A549 treated with ZK216348 at 1 μM for 4 hours (cell line): ENCODE results near the gene FLNA. TPM values are rescaled to one million over a fixed set of nuclear protein-coding genes. Genes with fewer than 3 reads are reported as not detected.

Source experiments
- total RNA-seq: library from RNA; stranded (reverse); fragments of 200-300 nt; extraction: Qiagen RNA extraction; gene quantifications from 5 replicates; pipeline ENCODE4 v1.2.3, GENCODE V29; 2022; ENCODE audit warnings: low read depth

The FLNA gene, protein sequence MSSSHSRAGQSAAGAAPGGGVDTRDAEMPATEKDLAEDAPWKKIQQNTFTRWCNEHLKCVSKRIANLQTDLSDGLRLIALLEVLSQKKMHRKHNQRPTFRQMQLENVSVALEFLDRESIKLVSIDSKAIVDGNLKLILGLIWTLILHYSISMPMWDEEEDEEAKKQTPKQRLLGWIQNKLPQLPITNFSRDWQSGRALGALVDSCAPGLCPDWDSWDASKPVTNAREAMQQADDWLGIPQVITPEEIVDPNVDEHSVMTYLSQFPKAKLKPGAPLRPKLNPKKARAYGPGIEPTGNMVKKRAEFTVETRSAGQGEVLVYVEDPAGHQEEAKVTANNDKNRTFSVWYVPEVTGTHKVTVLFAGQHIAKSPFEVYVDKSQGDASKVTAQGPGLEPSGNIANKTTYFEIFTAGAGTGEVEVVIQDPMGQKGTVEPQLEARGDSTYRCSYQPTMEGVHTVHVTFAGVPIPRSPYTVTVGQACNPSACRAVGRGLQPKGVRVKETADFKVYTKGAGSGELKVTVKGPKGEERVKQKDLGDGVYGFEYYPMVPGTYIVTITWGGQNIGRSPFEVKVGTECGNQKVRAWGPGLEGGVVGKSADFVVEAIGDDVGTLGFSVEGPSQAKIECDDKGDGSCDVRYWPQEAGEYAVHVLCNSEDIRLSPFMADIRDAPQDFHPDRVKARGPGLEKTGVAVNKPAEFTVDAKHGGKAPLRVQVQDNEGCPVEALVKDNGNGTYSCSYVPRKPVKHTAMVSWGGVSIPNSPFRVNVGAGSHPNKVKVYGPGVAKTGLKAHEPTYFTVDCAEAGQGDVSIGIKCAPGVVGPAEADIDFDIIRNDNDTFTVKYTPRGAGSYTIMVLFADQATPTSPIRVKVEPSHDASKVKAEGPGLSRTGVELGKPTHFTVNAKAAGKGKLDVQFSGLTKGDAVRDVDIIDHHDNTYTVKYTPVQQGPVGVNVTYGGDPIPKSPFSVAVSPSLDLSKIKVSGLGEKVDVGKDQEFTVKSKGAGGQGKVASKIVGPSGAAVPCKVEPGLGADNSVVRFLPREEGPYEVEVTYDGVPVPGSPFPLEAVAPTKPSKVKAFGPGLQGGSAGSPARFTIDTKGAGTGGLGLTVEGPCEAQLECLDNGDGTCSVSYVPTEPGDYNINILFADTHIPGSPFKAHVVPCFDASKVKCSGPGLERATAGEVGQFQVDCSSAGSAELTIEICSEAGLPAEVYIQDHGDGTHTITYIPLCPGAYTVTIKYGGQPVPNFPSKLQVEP (N-terminal part only)
- total RNA-seq, result 1,086 to 1,787 TPM (median 1,647 TPM) in 5 replicates

GRCh38 chrX:154374313-154375155 is at the start of gene FLNA:
FLNA (minus strand) TSS chrX:154374634; CDS start chrX:154371245, 3,389 bp downstream.

GRCh38 chrX:154409222-154409871 is 34.9 kb upstream of the FLNA start, which contains the start of gene DNASE1L1:
DNASE1L1 (minus strand) TSS chrX:154409254; CDS start chrX:154405568, 3,686 bp downstream.

DNA sequence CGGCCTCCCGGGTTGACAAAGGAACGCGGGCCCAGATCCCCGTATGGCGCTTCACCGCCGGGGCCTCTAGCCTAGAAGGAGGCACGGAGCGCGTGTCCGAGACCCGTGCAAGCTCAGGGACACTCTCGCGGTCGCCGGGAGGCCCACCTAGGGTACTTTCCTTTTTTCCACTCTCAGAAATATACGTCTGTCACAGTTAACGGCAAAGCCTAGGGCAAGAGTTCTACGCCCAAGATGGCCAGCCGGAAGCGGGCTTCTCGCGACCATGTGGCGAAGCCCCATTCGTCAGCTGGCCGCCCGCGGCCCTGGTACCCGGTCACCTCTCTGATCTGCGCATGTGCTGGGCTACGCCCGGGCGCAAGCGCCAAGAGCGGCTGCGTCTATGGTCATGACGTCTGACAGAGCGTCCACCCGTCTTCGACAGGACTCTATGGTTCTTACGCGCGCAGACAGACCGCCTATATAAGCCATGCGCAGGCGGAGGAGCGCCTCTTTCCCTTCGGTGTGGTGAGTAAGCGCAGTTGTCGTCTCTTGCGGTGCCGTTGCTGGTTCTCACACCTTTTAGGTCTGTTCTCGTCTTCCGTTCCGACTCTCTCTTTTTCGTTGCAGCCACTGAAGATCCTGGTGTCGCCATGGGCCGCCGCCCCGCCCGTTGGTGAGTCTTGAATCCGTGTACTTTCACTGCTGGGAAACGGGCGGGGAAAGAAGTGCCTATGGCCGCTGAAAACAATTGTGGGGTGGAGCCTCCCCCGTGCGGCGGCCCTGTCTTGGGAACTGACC is 23.6 kb upstream of the FLNA start, which contains the start of gene RPL10:
TSS of gene RPL10 (plus strand) at position 490 of the 780 bp plus-strand sequence. CDS start at position 633, 143 bp downstream.

GRCh38 chrX:154378799-154379568 is 4.5 kb upstream of the FLNA start, which contains the start of gene EMD:
EMD (plus strand) TSS chrX:154379295; CDS start chrX:154379485, 190 bp downstream.

Other genes starting within 250 kb of the FLNA start
- not detected in 5 replicates for gene OPN1LW, start 230.4 kb downstream of the FLNA start, total RNA-seq
- not detected in 5 replicates for gene OPN1MW, start 192.0 kb downstream of the FLNA start, total RNA-seq
- gene OPN1MW2, start 154.9 kb downstream of the FLNA start, total RNA-seq, result not detected in 5 replicates
- not detected in 5 replicates for gene OPN1MW3, start 117.1 kb downstream of the FLNA start, total RNA-seq
- gene TEX28, start 79.5 kb downstream of the FLNA start, total RNA-seq, result not detected in 5 replicates
- not detected in 5 replicates for gene TKTL1, start 78.8 kb downstream of the FLNA start, total RNA-seq
- 129 to 165 TPM (median 156 TPM) in 5 replicates for gene EMD, start 4.7 kb upstream of the FLNA start, total RNA-seq
- 4,540 to 5,428 TPM (median 5,078 TPM) in 5 replicates for gene RPL10, start 23.7 kb upstream of the FLNA start, total RNA-seq
- 21.0 to 37.2 TPM (median 29.7 TPM) in 5 replicates for gene DNASE1L1, start 34.6 kb upstream of the FLNA start, total RNA-seq
- 27.8 to 42.7 TPM (median 37.9 TPM) in 5 replicates for gene TAFAZZIN, start 36.9 kb upstream of the FLNA start, total RNA-seq
- gene ATP6AP1, start 54.0 kb upstream of the FLNA start, total RNA-seq, result 63.7 to 111 TPM (median 109 TPM) in 5 replicates
- 77.9 to 119 TPM (median 111 TPM) in 5 replicates for gene GDI1, start 62.5 kb upstream of the FLNA start, total RNA-seq
- gene FAM50A, start 69.5 kb upstream of the FLNA start, total RNA-seq, result 99.3 to 131 TPM (median 117 TPM) in 5 replicates
- gene PLXNA3, start 83.6 kb upstream of the FLNA start, total RNA-seq, result 5.9 to 24.3 TPM (median 12.7 TPM) in 5 replicates
- 38.8 to 73.0 TPM (median 64.3 TPM) in 5 replicates for gene LAGE3, start 104.6 kb upstream of the FLNA start, total RNA-seq
- 53.0 to 75.0 TPM (median 69.6 TPM) in 5 replicates for gene UBL4A, start 112.0 kb upstream of the FLNA start, total RNA-seq
- 24.7 to 44.4 TPM (median 43.2 TPM) in 5 replicates for gene SLC10A3, start 116.0 kb upstream of the FLNA start, total RNA-seq
- 27.7 to 49.1 TPM (median 46.5 TPM) in 5 replicates for gene FAM3A, start 141.6 kb upstream of the FLNA start, total RNA-seq
- 1,245 to 1,640 TPM (median 1,501 TPM) in 5 replicates for gene G6PD, start 172.2 kb upstream of the FLNA start, total RNA-seq
- gene IKBKG, start 173.0 kb upstream of the FLNA start, total RNA-seq, result 30.5 to 46.4 TPM (median 42.7 TPM) in 5 replicates
- not detected in 5 replicates for gene CTAG1A, start 210.5 kb upstream of the FLNA start, total RNA-seq
- not detected in 5 replicates for gene CTAG1B, start 244.6 kb upstream of the FLNA start, total RNA-seq